CD4-positive, alpha-beta T cell treated with Interleukin-21 for 1 hour (primary cell): ENCODE measurements around the gene CA10.

ENCODE experiments used
- DNase-seq: peaks from one replicate; pipeline ENCODE4 v3.0.0-alpha.2; 2020

The CA10 gene

GRCh38 chr17:51668963-51669246, 489.6 kb downstream of the CA10 start:
- DNase-seq, result no peak

GRCh38 chr17:51668155-51668962, 490.2 kb downstream of the CA10 start:
- DNase-seq, result no peak

GRCh38 chr17:51667706-51668083, 490.8 kb downstream of the CA10 start:
- no peak for DNase-seq

- no peak for DNase-seq
Measured at GRCh38 chr17:51666971-51667705, 491.4 kb downstream of the CA10 start.

DNA sequence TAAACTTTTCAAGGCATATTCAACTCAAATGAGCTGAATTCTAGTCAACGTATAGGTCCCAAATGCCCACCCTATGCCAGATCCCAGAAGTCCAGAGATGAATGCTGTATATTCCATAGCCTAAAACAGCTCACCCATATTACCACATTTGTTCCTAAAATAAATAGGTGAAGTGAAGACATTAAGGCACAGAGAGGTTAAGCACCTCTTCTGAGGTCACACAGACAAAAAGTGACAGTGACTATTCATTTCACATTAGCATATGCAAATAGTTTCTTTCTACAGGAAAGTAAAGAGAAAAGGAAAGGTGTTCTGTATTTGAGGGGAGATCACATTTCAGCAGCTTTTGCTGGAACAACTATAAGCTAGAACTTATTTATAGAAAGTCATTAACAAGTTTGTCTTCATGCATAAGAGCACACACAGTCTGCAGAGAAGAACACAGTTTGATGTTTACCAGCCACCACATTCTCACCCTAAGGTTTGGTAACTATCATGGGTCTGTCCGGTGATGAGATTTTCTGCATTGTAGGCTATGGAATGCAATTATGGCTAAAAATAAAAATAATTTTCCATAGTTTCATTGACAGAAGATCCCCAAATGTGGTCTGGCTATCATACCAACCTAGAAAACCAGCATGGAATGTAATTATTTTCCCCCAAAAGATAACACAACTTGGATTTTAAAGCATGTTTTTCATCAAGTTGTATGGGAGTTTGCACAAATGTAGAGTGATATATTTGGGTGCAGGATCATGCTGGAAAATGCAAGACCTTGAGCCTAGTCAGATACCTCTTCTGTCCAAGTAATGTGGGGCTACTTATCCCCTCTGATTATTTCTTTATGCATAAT, 496.1 kb downstream of the CA10 start:
- no peak for DNase-seq

DNA sequence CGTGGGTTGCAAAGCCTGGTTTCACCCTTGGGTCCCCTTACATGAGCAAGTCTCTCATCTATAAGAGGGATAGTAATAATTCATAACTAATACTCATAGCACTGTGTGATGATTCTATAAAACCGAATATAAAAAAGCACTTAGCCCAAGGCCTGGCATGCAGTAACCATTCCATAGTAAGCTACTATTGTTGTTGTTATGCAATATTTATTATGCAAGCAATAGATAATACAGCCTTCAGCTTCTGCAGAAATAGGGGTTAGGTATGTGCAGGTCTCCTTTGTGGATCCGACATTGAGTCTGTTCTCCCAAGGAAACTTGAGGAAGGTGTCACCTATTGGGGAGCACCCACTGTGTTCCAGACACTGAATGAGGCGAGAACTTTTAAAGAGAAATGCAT, 497.1 kb downstream of the CA10 start:
- DNase-seq, result no peak

GRCh38 chr17:51660266-51660665, 498.2 kb downstream of the CA10 start:
- no peak for DNase-seq

DNA sequence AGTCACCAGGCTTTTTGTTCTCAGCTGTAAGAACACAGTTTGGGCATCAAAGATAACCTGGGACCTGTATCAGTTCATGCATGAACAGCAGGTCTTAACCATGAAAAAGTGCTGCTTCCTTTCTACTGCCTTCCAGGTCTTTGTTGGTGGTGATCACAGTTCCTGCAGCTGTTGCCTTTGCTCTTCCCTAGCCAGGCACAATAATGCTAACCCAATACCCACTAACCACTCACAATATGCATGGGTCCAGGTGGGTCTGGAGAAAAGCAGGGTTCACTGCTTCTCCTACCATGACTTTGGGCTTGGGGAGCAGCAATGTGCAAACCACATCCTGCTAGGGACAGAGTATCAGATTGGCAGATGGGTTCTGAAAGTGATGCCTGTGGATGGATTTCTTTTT, 501.3 kb downstream of the CA10 start:
- no peak for DNase-seq

GRCh38 chr17:51653878-51654277, 504.6 kb downstream of the CA10 start:
- DNase-seq, result no peak

DNA sequence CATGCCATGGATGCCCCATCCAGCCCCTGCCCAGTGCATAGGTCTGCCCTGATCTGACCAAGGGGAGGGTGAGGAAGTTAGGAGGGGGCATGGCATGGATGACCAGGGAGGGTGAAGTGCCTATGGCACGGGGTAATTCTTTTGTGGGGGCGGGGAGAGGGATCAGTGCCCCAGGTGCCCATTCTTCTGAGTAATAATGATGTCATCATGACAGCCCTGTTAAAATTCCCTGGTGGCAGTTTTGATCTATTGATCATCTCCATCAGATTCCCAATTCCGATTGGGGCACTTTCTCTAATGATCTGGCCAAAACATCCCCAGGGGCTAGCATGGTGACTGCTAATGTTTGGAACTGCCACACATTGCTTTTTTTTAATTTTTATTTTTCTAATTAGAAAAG, 506.0 kb downstream of the CA10 start:
- DNase-seq, result no peak

DNA sequence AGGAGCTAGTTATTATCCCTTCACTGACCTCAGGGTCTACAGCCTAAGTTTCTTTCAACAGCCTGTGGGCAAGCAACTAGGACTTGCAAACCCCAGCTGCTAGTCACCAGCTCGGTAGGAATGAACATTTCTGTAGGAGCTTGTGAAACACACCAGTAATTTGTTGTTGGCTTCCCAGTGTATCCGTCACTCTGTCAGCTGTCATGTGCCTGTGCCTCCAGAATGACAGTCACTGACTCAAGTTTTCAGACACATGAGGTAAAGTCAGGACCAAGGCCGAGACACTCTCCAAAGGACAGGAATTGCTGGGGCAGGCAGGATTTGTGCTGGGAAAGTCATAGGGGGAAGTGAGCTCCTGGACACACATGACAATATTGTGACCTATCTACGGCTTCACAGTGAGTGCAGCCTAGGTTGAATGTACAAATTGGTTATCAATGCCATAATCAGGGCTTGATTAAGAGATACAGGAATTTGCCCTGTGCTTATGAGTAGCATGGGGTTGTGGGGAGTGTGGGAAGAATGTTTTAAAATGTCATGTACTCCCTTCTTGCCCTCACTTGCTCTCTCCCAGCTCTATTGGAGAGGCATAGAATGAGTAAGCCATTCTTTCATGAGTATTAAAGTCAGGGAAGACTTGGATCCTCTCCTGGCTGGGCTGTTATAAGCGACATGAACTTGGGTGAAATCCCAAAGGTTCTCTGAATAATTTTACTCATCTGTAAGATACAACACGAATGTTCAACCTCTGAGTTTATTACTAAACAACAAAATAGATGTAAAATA, 506.8 kb downstream of the CA10 start:
- DNase-seq, result no peak

DNA sequence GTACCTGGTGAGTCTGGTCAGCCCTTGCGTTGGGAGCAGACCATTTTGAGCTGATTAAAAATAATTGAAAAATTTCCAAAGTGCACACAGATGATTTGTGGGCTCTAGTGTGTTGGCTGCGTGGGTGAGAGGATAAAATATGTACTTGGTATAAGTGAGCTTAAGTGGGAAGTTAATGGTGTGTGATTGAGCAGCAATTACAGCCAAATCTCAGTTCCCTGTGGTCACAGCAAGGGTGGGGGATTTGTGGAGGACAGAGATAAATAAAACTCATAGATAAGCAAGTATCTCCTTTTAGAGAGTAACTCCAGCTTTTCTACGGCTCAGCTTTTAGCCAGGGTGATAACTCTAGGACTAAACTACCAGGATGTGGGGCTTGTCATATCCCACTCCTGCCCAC, 507.7 kb downstream of the CA10 start:
- DNase-seq, result no peak

DNA sequence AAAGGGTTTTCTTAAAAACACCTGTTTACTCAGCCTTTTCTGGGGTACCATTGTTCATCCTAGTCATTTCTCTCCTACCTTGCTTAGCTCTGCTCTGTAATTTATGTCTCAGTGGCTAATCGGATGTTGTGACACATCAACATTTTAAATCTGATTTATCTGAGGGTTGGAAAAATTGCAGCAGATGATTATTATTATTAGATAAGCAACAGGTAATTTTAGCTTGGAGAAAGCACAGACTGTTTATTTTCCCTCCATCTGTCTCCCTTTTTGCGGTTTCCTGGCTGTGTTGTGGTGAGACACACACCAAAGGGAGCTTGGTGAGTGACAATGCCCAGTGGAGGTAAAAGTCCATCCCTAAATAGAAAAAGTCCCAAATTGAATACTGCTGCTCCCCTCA, 508.3 kb downstream of the CA10 start:
- DNase-seq, result no peak

- no peak for DNase-seq
Measured at GRCh38 chr17:51647826-51648225, 510.7 kb downstream of the CA10 start.

DNA sequence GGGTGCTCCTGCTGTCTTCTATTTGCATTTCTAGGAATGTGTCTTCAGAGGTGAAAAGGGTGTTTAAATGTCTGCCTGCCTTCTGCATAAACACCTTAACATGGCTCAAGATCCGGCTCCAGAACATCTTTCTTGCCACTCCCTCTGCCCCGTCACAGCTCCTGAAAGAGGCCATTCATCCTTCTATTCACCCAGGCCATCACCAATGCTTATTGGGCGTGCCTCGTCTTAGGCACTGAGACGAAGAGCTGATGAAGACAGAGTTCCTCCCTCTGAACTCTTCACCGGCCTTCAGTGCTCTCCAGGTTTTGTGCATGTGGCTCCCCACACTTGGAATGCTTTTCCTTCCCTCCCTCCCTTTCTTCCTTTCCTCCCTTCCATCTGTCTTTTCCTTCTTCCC, 511.4 kb downstream of the CA10 start:
- DNase-seq, result no peak

- no peak for DNase-seq
Measured at GRCh38 chr17:51646539-51646938, 512.0 kb downstream of the CA10 start.

DNA sequence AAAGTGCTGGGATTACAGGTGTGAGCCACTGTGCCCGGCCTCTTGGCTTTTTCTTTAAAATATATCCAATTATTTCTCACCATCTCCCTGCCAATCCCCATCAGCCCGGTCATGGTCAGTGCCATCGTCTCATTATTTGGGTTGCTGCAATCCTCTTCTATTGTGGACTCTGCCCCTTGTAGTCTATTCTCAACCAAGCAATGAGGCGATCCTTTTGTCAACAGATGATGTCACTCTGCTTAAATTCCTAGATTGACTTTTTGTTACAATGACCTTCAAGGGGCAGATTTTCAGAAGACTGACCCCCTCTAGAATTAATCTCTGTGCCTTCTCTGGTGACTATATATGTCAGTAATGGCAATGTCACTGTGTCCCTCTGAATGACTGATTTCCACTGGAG, 513.5 kb downstream of the CA10 start:
- DNase-seq, result no peak

DNA sequence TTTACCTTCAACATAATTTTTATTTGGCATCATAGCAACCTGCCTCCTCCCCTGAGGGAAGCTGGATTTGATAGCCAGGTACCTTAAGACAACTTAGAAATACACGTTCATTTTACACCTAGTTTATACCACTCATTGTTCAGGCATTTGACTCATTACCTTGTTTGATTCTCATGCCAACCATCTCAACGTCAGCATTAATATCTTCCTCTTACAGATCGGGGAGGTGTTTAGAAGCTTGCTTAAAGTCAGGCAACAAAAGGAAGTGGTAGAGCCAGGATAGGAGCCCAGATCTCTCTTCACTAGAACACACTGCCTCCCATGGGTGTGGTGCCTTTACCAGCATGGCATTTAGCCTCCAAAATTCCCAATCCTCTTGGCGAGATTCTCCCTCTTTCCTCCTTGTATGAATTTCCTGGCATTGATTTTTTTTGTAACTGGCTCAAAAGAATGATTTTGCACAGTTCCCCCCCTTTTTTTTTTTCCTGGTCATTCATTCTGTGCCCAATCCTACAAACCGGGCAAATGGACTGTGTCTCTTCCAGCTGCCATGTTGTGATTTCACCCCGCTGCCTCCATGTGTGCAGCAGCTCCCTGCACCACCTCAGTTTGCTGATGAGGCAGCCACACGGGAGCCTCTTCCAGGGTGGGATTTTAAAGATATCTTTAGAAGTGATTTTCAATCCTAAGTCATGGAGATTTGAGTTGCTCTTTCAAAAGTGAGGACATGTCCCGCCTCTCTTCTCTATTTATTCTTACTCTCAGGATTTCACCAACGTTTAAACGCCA, 514.6 kb downstream of the CA10 start:
- no peak for DNase-seq

DNA sequence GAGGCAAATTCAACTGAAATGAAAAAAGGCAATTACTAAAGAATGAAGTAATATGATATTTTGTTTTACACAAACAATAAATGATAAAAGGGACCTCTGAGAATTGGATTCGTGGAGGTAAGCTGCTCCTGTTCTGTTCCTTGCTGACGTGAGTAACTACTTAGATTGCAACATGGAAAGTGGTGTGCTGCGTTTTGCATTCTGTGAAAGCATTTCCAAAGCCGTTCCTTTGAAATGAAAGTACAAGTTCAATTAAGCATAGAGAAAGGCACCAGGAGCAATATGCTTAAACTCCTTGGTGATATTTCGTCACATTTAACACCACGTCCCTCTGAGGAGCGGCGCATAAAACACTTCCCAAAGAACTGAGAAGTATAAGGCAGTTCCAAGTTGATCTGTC, 516.5 kb downstream of the CA10 start:
- DNase-seq, result no peak

DNA sequence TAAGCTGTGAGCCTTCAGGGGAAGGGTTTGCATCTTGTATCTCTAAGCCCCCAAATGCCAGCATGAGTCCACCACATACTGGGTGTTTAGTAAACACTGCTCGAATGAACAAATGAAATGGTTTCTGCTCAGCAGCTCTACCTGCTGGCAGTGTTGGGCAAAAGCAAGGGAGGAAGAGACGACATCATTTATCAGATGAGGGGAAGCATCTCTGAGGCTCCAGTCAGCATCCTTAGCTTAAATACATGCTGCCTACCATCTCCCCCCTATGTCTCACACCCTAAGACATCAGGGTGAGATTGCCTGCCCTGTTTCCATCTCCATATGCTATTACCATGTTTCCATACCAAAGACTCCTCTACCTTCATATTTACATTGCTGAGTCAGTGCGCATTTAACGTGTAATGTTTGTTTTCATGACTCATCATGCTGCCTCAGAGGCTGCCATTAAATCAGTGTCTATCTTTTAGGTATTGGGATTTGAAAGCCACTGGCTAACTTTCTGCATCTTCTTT, 518.3 kb downstream of the CA10 start:
- DNase-seq, result peak; percentile 16

GRCh38 chr17:51638971-51639370, 519.5 kb downstream of the CA10 start:
- DNase-seq, result no peak

- DNase-seq, result no peak
Measured at GRCh38 chr17:51636291-51636690, 522.2 kb downstream of the CA10 start.
